ENCODE results near the gene C16orf46. TPM values are rescaled to one million over a fixed set of nuclear protein-coding genes. Genes with fewer than 3 reads are reported as not detected.

C16orf46 gene
- total and polyA plus RNA-seq, 9 of the 15 experiments (the other 6 are each of a cell fraction or from before 2014, with no cell fraction given): 0.10 to 0.98 (median 0.41) TPM; not detected in 1

GRCh38 chr16:81123092-81123852 lies 46.2 kb upstream of the C16orf46 start (continued):
- TF ChIP-seq THRB (CRISPR knock-in tag; conservative IDR thresholded peaks at IDR 0.05): no peak
- TF ChIP-seq ZNF407 (IDR thresholded peaks at IDR 0.05; ENCODE audit: low read depth): no peak
- TF ChIP-seq JUND (IDR thresholded peaks at IDR 0.05; ENCODE audit: borderline replicate concordance, low read depth, low read length): no peak
- TF ChIP-seq JUND (tag; IDR thresholded peaks at IDR 0.05; ENCODE audit: borderline replicate concordance, low read depth, low read length): no peak
- peak; percentile 88 for TF ChIP-seq CEBPB (tag; IDR thresholded peaks at IDR 0.05)
- no peak for TF ChIP-seq ZNF75A (CRISPR knock-in tag; IDR thresholded peaks at IDR 0.05)
- TF ChIP-seq ESRRA (IDR thresholded peaks at IDR 0.05; ENCODE audit: borderline replicate concordance, low read depth): no peak
- no peak for TF ChIP-seq FOXA1 (IDR thresholded peaks at IDR 0.05; ENCODE audit: borderline replicate concordance)
- no peak for TF ChIP-seq HBP1 (CRISPR knock-in tag; IDR thresholded peaks at IDR 0.05)
- no peak for TF ChIP-seq PTBP1 (IDR thresholded peaks at IDR 0.05; ENCODE audit: low read depth, low read length)
- no peak for TF ChIP-seq ZNF280A (IDR thresholded peaks at IDR 0.05; ENCODE audit: low read depth, partially characterized antibody)
- no peak for TF ChIP-seq HMG20B (CRISPR knock-in tag; IDR thresholded peaks at IDR 0.05)
- TF ChIP-seq MAFK (IDR thresholded peaks at IDR 0.05; ENCODE audit: low read length): peak; percentile 7; the same call in 1 of the 2 replicates
- TF ChIP-seq ATF1 (CRISPR knock-in tag; IDR thresholded peaks at IDR 0.05): no peak
- peak; percentile 51 for TF ChIP-seq ATF1 (tag; IDR thresholded peaks at IDR 0.05)
- no peak for TF ChIP-seq CC2D1A (IDR thresholded peaks at IDR 0.05)
- no peak for TF ChIP-seq ZZZ3 (IDR thresholded peaks at IDR 0.05)
